ENCODE measurements around the gene PLB1.

DNA sequence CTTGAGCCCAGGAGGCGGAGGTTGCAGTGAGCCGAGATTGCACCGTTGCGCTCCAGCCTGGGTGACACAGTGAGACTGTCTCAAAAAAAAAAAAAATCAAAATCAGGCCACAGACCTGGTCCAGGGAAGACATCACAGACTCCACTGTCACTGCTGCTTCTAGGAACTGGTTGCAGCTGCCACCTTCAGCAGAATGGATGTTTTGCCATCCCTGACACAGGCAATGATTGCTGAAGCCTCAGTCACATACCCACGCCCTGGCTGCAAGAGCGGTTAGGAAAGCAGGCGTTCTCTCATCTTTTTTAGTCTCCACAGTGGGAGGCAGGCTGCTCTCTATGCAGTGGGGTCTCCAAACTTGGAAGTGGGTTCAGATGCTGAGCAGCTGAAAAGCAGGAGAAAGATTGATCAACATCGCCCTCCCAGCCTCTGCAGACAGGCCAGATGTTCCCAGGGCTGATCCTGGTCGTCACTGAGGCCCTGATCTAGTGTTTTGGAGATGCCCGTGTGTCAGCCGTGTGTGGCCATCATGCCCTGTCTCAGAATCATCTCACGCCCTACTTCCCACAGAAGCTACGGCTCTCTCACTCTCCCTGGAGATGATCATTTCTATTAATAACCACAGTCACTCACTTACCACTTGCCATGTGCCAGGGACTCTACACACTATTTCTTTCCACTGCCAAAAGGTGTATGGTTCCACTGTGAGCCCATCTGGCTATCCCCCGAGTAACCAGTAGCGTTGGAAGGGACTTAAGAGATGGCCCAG lies 91.8 kb downstream of the PLB1 start:
- no peak for TF ChIP-seq RAD21 (IDR thresholded peaks at IDR 0.05; ENCODE audit: low read depth)
- TF ChIP-seq CEBPB (IDR thresholded peaks at IDR 0.05): no peak
- TF ChIP-seq, protein P1, sequence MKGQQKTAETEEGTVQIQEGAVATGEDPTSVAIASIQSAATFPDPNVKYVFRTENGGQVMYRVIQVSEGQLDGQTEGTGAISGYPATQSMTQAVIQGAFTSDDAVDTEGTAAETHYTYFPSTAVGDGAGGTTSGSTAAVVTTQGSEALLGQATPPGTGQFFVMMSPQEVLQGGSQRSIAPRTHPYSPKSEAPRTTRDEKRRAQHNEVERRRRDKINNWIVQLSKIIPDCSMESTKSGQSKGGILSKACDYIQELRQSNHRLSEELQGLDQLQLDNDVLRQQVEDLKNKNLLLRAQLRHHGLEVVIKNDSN (IDR thresholded peaks at IDR 0.05): no peak
- TF ChIP-seq TCF12 (IDR thresholded peaks at IDR 0.05; ENCODE audit: low read depth): no peak
- TF ChIP-seq YY1 (IDR thresholded peaks at IDR 0.05; ENCODE audit: low read depth): no peak
- TF ChIP-seq TAF1 (IDR thresholded peaks at IDR 0.05; ENCODE audit: low read depth): no peak
- no peak for TF ChIP-seq TEAD4 (IDR thresholded peaks at IDR 0.05)
- TF ChIP-seq FOXM1 (IDR thresholded peaks at IDR 0.05; ENCODE audit: borderline replicate concordance, low read depth): no peak
- no peak for TF ChIP-seq EP300 (IDR thresholded peaks at IDR 0.05; ENCODE audit: borderline replicate concordance)
- TF ChIP-seq EGR1 (IDR thresholded peaks at IDR 0.05): no peak
- TF ChIP-seq, protein P2, sequence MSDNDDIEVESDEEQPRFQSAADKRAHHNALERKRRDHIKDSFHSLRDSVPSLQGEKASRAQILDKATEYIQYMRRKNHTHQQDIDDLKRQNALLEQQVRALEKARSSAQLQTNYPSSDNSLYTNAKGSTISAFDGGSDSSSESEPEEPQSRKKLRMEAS (IDR thresholded peaks at IDR 0.05): no peak
- TF ChIP-seq, protein P3, sequence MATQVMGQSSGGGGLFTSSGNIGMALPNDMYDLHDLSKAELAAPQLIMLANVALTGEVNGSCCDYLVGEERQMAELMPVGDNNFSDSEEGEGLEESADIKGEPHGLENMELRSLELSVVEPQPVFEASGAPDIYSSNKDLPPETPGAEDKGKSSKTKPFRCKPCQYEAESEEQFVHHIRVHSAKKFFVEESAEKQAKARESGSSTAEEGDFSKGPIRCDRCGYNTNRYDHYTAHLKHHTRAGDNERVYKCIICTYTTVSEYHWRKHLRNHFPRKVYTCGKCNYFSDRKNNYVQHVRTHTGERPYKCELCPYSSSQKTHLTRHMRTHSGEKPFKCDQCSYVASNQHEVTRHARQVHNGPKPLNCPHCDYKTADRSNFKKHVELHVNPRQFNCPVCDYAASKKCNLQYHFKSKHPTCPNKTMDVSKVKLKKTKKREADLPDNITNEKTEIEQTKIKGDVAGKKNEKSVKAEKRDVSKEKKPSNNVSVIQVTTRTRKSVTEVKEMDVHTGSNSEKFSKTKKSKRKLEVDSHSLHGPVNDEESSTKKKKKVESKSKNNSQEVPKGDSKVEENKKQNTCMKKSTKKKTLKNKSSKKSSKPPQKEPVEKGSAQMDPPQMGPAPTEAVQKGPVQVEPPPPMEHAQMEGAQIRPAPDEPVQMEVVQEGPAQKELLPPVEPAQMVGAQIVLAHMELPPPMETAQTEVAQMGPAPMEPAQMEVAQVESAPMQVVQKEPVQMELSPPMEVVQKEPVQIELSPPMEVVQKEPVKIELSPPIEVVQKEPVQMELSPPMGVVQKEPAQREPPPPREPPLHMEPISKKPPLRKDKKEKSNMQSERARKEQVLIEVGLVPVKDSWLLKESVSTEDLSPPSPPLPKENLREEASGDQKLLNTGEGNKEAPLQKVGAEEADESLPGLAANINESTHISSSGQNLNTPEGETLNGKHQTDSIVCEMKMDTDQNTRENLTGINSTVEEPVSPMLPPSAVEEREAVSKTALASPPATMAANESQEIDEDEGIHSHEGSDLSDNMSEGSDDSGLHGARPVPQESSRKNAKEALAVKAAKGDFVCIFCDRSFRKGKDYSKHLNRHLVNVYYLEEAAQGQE (IDR thresholded peaks at IDR 0.05; ENCODE audit: low read depth): no peak
- no peak for TF ChIP-seq NFIC (IDR thresholded peaks at IDR 0.05)
